ENCODE measurements around the gene KRTAP19-7.

GRCh38 chr21:30590297-30590696, 29.2 kb upstream of the KRTAP19-7 start, which contains the start of gene KRTAP22-2:
- no peak for TF ChIP-seq CTCF (conservative IDR thresholded peaks at IDR 0.05; ENCODE audit: low read length)
- TF ChIP-seq EZH2phosphoT487 (IDR thresholded peaks at IDR 0.05; ENCODE audit: borderline replicate concordance, low read depth, low read length), result no peak
